ENCODE data around the gene KCNQ5.
A peak's percentile ranks its signal among the peaks of the same experiment; 100 is the strongest.

Gene KCNQ5

DNA sequence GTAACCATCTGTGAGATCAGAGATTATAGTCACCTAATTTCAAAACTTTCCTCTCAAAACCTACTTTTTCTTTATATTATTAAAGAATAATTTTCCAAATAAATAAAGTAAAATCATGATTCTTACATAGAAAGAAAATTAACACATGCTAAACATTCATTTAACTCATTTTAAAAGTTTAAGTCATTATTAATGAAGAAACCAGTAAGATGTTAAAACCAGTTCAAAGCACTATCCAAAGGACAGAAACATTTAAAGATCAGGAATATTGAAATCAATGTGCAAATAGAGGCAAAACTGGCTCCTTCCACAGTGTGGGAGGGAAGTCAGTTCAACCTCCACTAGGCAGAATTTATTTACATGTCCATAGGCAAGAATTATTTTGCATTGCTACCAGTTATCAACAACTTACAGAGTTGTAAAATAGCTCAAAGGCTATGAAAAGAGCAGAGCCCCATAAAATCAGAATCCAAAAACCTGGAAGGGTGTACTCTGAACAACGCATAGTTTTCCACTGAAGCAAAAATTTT, 456.5 kb downstream of the KCNQ5 start:
- DNase-seq, result no peak

DNA sequence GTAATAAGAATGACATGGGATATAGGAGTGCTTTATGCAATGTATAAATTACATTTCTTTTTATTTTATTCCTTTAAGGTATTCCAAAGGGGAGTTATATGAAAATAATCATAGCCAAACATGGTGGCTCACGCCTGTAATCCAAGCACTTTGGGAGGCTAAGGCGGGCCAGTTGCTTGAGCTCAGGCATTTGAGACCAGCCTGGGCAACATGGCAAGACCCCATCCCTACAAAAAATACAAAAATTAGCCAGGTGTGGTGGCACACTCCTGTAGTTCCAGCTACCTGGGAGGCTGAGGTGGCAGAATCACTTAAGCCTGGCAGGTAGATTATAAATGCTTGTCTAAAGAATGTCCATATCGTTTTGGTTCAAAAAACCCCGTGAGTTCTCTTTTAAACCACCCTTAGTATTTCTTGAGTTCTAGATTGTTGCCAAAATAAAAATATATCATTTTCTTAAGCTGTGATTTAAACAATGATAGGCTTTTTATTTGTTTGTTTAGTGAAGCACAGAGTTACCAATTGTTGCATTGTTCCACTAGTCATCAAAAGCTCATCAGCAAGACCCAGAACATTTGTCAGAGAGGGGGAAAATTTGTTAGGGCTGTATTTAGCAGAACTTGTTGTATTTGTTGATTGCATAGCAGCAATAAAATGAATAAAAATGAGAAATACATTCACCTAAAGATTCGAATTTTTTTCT, 457.2 kb downstream of the KCNQ5 start:
- DNase-seq, result no peak

DNA sequence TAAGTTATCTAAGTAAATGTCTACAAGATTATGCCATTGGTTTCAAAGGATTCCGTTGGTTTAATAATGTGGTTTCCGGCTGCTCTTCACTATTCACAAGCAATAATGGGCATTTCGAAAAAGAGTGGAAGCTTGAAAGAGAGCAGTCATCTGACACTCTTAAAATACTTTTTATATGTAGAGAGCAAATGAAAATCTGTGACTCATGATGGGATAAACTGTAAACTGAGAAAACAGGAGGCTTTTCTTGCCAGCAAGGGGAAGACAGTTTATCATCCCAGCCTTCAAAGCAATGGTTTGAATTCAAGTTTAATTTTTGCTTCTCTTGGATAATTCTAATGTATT, 457.7 kb downstream of the KCNQ5 start:
- DNase-seq, result no peak

DNA sequence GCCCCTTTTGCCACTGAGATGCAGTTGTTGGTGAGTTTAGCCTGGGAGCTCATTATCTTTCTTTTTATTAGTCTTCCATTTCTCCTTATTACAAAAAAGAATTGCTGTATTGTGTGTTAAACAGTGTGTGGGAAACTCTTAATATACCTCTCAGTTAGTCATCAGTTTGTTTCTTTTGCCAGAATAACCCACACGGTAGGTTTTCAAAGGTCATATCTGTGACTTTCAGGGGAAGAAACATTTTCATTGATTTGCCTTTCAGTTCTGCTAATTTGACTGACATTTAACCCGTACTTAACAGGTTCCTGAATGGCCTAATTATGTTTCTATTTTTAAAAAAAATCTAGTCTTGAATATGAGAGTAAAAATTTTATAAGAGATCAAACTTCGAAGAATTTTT, 458.1 kb downstream of the KCNQ5 start:
- no peak for DNase-seq

DNA sequence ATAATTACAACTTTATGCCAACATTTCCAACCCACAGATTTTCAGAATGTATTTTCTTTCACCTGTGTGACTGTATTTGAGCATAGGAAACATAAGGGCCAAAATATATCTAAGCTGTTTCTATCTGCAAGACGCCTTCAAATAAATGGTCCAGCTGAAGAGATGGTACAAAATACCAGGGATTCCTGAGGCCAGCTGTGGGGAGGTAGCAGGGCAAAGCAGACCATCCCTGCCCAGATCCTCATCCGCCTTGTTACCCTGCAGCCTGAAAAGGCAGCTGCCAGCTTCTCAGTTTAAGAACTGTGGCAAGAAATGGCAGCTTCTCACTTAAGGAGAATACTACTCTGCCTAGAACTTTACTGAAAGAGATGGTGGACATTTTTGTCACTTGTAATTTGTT, 460.1 kb downstream of the KCNQ5 start:
- DNase-seq, result no peak

DNA sequence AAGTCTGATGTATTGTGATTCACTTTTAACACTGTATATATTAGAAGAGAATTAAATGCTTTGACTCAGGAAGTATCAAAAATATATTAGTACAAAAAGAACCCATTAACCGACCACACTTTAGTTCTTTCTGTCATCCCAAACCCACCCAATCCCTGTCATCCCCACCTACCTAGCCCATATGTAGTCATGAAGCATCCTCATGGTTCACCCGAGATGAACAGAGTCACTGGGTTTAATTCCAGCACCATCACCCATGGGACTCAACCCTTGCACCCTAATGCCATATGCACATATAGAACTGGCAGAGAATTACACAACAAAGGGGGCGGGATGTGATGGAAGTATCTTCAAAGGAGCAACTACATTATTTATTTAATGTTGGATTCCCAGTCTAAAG, 462.0 kb downstream of the KCNQ5 start:
- no peak for DNase-seq

DNA sequence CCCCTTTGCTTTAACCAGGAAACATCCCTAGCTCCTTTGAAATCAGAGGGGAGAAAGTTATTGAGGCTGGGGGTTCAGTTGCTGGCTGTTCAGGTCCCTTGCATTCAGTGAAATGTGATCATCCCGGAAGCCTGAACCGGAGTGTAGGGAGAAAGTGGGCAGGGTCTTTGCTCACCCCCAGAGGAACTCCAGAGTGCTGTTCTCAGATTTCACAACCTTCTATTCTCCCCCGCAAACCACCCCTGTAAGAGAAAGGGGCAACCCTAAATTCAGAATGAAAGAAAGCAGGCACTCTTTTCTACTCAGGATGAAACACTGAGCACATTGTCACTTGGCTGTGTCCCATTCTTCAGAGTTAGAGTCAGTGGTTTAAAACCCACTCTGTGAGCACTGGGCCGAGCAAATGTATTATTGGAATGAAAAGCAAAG, 463.6 kb downstream of the KCNQ5 start:
- no peak for DNase-seq

DNA sequence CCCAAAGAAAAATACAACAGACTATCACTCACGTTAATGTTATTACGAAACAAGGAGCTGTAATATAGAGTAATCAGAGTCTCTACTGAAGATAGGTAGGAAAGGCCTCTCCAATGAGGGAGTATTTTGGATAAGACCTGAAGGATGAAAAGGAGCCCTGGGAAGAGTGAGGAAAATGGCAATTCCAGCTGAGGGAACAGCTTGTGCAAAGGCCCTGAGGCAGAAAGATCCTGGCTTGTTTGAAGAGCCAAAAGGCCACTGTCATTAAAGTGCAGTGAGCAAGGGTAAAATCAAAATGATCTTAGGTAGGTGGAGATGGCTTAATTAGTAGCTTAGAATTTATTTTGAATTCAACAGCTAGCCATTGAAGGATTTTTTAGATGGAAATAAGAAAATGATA, 464.9 kb downstream of the KCNQ5 start:
- DNase-seq, result no peak

DNA sequence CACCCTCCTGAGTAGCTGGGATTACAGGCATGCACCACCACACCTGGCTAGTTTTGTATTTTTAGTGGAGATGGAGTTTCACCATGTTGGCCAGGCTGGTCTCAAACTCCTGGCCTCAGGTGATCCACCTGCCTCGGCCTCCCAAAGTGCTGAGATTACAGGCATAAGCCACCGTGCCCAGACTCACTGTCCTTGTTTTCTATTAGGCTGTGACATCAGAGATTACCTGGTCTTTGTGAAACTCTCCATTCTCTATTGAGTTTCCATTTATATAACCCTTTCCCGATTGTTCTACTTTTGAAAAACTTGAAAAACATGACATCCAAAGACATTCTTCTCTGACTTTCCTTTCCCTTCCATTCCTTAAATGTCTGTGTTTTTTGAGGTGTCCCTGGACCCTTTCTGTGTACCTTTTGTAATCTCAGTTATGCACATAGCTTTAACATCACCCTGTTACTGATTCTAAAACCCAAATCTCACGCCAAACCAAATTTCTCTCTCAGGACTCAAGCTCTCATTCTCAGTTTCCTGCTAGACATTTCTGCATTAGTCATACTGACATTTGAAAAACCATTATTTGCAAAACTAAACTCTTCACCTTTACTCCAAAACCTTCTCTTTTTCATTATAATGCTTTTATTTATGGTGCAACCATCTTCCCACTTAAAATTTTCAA, 466.4 kb downstream of the KCNQ5 start:
- no peak for DNase-seq

DNA sequence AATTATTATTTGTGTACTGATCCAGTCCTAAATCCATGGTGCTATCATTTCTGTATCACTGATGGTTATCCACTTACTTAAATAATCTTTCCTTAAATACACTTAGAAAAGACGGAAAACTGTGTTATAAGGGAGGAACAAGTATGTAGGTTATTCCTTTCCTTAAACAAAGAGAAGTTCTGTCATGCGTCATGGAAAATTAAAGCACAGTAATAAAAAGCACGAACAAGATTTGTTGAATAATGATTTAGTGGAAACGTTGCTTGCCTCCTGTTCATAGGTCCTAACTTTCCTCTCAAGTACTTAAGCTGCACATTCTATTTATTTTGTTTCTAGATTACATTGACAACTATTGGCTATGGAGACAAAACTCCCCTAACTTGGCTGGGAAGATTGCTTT, 483.1 kb downstream of the KCNQ5 start:
- no peak for DNase-seq

DNA sequence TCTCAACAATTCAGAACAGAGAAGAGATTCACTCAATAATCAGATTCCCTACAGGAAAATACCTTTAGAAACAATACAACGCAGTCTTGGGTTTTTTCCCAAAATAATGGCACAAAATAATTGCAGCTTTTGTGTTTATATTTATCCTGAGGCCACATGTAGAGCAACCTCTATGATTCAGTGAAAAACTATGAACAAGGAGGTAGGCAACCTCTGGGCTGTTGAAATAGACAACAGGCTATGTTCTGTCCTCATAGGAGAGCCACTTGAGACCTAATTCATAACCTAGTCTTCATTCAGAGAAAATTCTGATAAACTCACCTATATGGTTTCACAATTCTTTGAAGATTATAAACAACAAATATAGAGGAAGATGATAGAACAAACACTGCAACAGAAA, 485.2 kb downstream of the KCNQ5 start:
- no peak for DNase-seq

DNA sequence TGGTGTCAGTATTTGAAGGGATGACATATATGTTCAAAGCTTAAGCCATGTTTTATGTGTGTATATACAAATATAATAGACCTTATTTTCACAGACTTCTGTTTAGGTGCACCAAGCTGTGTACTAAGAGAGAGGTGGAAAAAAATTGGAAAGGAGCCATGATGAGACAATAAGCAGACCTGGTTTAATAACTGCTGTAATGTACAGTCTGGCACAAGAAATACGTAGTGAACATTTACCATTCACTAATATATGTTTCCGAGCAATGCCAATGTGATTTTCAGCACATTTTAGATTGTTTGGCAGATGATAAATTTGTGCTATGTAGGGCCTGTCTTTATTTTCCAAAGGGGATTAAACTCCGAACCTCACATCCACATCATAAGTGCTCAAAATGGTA, 487.1 kb downstream of the KCNQ5 start:
- no peak for DNase-seq

DNA sequence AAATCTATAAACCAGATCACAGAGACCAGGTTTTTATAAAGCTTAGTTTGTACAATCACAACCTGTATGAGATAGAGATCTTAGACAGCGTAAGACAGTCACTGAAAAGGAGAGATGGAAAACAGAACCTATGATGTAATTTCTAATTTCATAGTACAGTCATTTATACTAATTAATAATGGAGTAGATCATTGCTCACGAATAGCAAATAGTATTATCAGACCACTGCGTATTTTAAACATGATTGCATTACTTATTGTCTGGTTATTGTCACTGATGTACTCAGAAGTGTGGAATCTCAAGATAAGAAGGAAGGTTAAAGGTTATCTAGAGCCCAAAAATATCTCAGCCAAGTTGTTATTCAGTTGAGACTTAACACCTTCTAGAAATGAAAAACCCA, 487.8 kb downstream of the KCNQ5 start:
- DNase-seq, result no peak

DNA sequence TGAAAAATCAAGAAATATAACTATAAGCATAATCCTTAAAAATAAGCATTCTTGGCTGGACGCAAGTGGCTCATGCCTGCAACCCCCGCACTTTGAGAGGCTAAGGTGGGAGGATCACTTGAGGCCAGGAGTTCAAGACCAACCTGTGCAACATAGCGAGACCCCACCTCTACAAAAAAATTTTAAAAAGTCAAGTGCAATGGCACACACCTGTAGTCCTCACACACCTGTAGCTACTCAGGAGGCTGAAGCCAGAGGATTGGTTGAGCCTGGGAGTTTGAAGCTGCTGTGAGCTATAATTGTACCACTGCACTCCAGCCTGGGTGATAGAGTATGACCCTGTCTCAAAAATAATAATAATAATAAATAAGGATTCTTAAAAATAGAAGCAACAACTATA, 494.5 kb downstream of the KCNQ5 start:
- no peak for DNase-seq

DNA sequence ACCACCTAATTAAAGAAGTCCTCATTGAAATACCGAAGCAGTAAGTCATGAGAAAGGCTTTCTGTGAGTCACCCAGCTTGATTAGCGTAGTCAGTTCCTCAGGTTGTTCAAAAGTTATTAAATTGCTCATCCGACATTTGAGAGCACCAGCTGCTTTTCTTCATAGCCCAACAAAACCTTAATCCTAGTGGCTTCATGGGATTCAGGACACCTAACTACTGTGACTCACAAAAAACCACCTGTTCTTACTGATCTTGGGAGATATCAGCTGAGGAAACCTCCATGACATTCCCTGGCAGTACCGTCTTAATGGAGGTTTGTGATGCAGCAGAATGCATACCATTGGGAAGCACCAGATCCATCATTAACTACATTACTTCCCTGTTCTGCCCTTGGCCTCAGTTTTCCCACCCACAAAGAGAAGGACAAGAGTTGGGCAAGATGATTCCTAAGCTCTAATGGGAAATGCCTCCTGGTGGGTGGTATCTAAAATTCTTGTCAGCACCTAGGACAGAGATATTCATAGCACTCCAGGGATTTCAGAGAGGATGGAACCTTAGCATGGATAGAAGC, 499.6 kb downstream of the KCNQ5 start:
- no peak for DNase-seq

DNA sequence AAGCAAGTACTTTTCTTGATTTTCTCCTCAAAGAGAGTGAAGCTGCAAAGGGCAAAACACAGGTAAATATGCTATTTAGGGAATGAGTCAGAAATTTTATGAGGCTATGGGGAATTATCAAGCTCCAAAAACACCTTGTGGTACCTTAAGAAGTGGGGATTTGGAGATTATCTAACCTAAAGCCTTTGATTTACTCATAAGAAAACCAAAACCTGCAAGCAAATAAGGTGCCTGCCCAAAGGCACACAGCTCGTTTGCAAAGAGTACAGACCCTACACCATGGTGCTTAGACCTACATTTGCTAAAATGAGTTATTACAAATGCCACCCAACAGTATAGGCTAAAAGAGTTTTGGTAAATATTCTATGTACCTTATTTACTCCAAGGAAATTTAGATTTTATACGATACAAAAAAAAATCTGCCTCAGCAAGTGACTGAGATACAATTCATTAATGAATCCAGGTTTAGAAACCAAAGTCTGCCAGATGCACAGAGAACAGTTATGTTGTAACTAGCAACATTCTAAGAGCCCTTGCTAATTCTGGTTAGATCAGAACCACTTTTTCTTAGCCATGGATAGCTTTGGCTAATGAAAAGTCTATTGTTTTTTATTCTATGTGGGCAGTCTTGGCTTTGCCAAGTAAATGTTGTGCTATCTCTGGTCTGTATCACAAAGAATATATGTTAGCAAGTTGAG, 501.9 kb downstream of the KCNQ5 start:
- no peak for DNase-seq

DNA sequence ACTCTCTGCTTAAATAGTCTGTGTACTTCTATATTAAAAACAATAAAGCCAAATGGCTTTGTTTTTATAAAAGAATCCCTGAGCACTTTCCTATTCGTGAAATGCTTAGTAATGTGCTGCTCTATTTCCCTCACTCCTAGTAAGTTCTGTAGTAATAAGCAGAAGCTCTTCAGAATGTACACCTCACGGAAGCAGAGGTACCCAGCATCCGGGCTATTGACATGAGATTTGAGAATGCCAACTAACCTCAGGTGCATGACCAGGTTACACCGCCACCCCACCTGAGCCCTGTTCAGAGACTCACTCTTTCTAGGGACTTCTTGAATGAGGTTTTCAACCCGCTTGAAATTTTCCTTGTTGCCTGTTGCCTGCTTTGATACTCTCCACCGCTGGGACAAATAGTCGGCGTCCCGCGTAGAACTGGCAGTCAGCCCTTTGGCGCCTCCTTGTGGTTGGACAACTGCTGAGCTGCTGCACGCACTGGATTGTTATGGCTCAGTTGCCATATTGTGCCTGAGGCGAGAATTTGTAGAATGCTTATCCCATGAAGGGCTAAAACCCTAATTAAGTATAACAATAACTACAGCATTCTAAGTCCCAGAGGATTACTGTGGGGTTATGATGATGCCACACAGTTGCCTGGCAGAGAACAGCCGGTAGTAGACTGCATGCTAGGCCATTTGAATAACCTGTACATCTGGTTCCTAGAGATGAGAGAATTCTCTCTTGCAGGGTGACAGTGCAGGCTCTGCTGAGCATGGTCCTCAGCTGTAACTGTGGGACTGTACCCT, 508.0 kb downstream of the KCNQ5 start:
- DNase-seq, result peak; percentile 84

DNA sequence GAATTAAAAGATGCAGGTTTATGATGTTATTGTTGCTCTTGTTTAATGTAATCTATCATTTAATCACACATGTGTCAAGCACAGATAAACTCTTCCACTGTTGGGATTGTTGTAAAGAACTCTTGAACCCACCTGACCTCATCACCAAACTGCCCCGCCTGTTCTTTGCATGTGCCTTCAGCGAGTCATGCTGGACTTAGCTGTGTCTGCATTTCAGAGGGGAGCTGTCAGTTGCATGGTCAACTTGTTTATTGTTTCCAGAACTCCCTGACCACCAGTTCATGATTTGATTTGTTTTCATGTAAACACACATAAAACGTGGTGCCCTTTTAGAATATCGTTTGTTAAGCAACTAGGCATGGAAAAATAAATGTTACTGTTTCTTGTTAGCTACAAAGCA, 509.8 kb downstream of the KCNQ5 start:
- DNase-seq, result no peak

DNA sequence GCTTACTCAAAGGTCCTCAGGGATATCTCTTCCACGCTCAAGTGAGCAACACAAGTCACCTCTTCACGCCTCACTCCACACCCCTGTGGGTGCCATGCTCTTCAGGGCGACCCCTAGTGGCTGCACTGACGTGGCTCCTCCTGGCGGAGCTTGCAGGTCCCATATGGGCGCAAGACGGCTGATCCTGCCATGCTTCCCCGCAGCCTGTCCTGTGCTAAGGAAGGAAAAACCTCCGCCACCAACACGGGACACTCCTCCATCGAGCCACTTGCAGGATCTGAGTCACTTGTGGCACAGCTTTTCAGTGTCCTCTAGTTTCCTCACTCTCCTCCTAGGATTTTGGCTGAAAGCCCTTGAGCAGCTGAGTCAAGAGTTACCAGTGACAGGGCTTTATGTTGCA, 512.7 kb downstream of the KCNQ5 start:
- DNase-seq, result no peak

DNA sequence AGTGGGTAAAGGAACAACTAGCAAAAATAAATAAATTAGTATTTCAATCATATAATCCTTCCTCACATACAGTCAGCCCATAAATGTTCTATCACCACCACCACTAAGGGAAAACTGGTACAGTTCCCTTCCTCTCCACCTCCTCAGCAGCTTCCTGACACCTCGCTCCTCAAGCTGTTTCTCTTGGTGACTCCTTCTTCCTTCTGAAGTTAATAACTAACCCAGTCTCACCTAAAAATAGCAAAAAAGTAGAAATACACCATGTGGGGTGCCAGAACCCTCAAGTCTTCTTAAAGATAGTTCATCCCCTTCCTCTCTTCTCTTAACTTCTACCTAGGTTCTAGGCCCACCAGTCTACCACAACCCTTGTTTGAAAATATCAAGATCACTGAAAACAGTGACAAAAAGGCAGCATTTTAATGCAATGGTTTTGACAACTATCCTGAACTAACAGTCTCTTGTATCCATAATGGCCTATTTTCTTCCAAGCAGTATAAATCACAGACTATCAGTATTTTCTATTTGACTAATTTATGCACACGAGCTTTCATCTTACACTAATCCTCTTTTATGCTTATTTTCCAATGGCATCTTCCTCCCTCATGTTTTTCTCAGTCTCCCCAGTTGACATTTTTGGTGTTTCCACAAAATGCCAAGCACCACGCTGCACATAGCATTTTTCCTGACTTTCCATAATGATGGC, 518.0 kb downstream of the KCNQ5 start:
- no peak for DNase-seq

DNA sequence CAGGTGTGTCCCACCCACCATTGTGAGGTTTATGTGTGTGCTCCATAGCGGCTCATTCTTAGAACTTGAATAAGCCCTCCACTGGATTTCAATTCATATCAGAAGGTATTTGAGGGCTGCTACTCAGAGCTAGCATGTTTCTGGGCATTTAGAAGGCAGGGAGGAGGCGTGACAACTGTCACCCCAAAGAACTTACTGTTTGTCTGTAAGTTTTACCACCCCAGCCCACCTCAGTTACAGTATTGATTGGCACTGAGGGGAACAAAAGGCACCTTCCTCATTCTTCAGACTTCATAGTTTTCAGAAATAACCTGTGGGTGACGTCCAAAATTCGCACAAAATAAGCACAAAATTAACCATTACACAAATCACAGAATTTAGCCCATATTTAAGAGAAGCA, 521.7 kb downstream of the KCNQ5 start:
- DNase-seq, result no peak

DNA sequence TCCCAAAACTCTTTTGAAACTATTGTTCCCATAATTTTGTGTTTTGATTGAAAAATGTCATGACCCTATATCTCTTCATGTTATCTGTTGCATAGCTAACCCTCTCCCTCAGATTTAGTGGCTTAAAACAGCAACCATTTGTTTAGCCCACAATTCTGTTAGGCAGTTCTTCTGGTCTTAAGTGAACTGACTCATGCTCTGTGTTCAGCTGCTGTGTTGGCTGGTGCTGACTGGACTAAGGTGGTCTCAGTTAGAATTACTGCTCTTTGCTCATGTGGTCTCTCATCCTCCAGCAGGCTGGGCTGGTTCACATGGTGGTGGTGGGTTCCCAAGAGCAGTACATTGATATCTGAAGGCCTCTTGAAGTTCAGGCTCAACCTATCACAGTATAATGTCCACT, 522.7 kb downstream of the KCNQ5 start:
- no peak for DNase-seq
